H9 (cell line): Measurements from ENCODE around the gene OR6J1. TPM values are rescaled to one million over a fixed set of nuclear protein-coding genes. Genes with fewer than 3 reads are reported as not detected.

Experiments
- DNase-seq: peaks from one replicate; pipeline ENCODE4 v3.0.0-alpha.2; 2017
- H2AFZ ChIP-seq: one replicate; pipeline ENCODE4 v1.6.1; 2013; ENCODE audit warnings: mild to moderate bottlenecking, low read length, control low read depth, moderate library complexity
- H2AK5ac ChIP-seq: 2 replicates; pipeline ENCODE4 v1.6.1; 2013; ENCODE audit warnings: low read length, control low read depth, mixed read lengths; ENCODE audit not compliant: insufficient read length
- H2BK120ac ChIP-seq: one replicate; pipeline ENCODE4 v1.6.1; 2013; ENCODE audit warnings: low read depth, mild to moderate bottlenecking, low read length, control low read depth, inconsistent platforms; ENCODE audit not compliant: poor library complexity, severe bottlenecking
- H2BK12ac ChIP-seq: 2 replicates; pipeline ENCODE4 v1.6.1; 2013; ENCODE audit warnings: low read length, control low read depth, mixed read lengths, low read depth; ENCODE audit not compliant: insufficient read length
- H2BK15ac ChIP-seq: 2 replicates; pipeline ENCODE4 v1.6.1; 2013; ENCODE audit warnings: low read depth, low read length, control low read depth
- H2BK20ac ChIP-seq: one replicate; pipeline ENCODE4 v1.6.1; 2013; ENCODE audit warnings: low read depth, mild to moderate bottlenecking, low read length, control low read depth, inconsistent platforms; ENCODE audit not compliant: poor library complexity, severe bottlenecking
- H2BK5ac ChIP-seq: 2 replicates; pipeline ENCODE4 v1.6.1; 2013; ENCODE audit warnings: low read length, control low read depth, mixed read lengths; ENCODE audit not compliant: insufficient read length
- H3K14ac ChIP-seq: 2 replicates; pipeline ENCODE4 v1.6.1; 2013; ENCODE audit warnings: low read length, control low read depth; ENCODE audit not compliant: insufficient read depth
- H3K18ac ChIP-seq: 2 replicates; pipeline ENCODE4 v1.6.1; 2013; ENCODE audit warnings: low read depth, mild to moderate bottlenecking, mixed read lengths, low read length, control low read depth; ENCODE audit not compliant: insufficient read length
- H3K23ac ChIP-seq: 2 replicates; pipeline ENCODE4 v1.6.1; 2013; ENCODE audit warnings: low read length, control low read depth, mixed read lengths, low read depth; ENCODE audit not compliant: insufficient read length
- H3K23me2 ChIP-seq: 2 replicates; pipeline ENCODE4 v1.6.1; 2013; ENCODE audit warnings: low read depth, mild to moderate bottlenecking, mixed read lengths, low read length, control low read depth; ENCODE audit not compliant: insufficient read length, poor library complexity, severe bottlenecking
- H3K27ac ChIP-seq: 2 replicates; pipeline ENCODE4 v1.5.1; 2013; ENCODE audit warnings: low read length, control low read depth, mixed read lengths, low read depth; ENCODE audit not compliant: insufficient read length
- H3K27me3 ChIP-seq: 2 replicates; pipeline ENCODE4 v1.6.1; 2013; ENCODE audit warnings: low read length, control low read depth, inconsistent platforms; ENCODE audit not compliant: insufficient read depth
- H3K4ac ChIP-seq: 2 replicates; pipeline ENCODE4 v1.6.1; 2013; ENCODE audit warnings: low read depth, mild to moderate bottlenecking, control low read depth, inconsistent platforms, low read length, moderate library complexity
- H3K4me1 ChIP-seq: 2 replicates; pipeline ENCODE4 v1.6.1; 2013; ENCODE audit warnings: low read length, control low read depth, inconsistent platforms; ENCODE audit not compliant: insufficient read depth
- H3K4me2 ChIP-seq: 2 replicates; pipeline ENCODE4 v1.6.1; 2013; ENCODE audit warnings: low read length, control low read depth, mixed read lengths; ENCODE audit not compliant: insufficient read length, insufficient read depth
- H3K56ac ChIP-seq: 2 replicates; pipeline ENCODE4 v1.6.1; 2013; ENCODE audit warnings: low read depth, mild to moderate bottlenecking, mixed read lengths, low read length, control low read depth; ENCODE audit not compliant: insufficient read length
- H3K79me1 ChIP-seq: 2 replicates; pipeline ENCODE4 v1.6.1; 2013; ENCODE audit warnings: low read depth, mild to moderate bottlenecking, moderate library complexity, low read length, control low read depth, inconsistent platforms; ENCODE audit not compliant: insufficient read depth, poor library complexity, severe bottlenecking
- H3K79me2 ChIP-seq: 2 replicates; pipeline ENCODE4 v1.6.1; 2013; ENCODE audit warnings: low read length, control low read depth, inconsistent platforms; ENCODE audit not compliant: insufficient read depth
- H3K9ac ChIP-seq: 2 replicates; pipeline ENCODE4 v1.6.1; 2013; ENCODE audit warnings: low read length, control low read depth, mixed read lengths; ENCODE audit not compliant: insufficient read length; ENCODE audit errors: extremely low read depth
- H3K9me3 ChIP-seq: one replicate; pipeline ENCODE4 v1.6.1; 2013; ENCODE audit warnings: low read depth, low read length, inconsistent platforms; ENCODE audit not compliant: control insufficient read depth
- H3T11ph ChIP-seq: one replicate; pipeline ENCODE4 v1.6.1; 2013; ENCODE audit warnings: mild to moderate bottlenecking, low read length, control low read depth, inconsistent platforms
- H4K20me1 ChIP-seq: one replicate; pipeline ENCODE4 v1.6.1; 2013; ENCODE audit not compliant: control insufficient read depth, insufficient read length, insufficient read depth
- H4K5ac ChIP-seq: 2 replicates; pipeline ENCODE4 v1.6.1; 2013; ENCODE audit warnings: low read depth, mild to moderate bottlenecking, mixed read lengths, low read length, control low read depth; ENCODE audit not compliant: insufficient read length
- H4K8ac ChIP-seq: replicated peaks from 2 replicates; pipeline ENCODE4 v1.6.1; 2013; ENCODE audit warnings: low read length, control low read depth, mixed read lengths, low read depth; ENCODE audit not compliant: insufficient read length
- H4K91ac ChIP-seq: 2 replicates; pipeline ENCODE4 v1.6.1; 2013; ENCODE audit warnings: low read depth, mild to moderate bottlenecking, moderate library complexity, mixed read lengths, low read length, control low read depth; ENCODE audit not compliant: insufficient read length
- H3K27ac Mint-ChIP-seq, 3 experiments: 2 replicates in 2 of 3; 3 replicates in 1 of 3; pipeline ENCODE4 v1.8.0; 2020 to 2021; ENCODE audit warnings: mixed read lengths in 3 of 3, mild to moderate bottlenecking in 1 of 3, moderate library complexity in 1 of 3
- H3K27me3 Mint-ChIP-seq: 2 replicates; pipeline ENCODE4 v1.8.0; 2021; ENCODE audit warnings: low read depth, mild to moderate bottlenecking, moderate library complexity, mixed read lengths
- H3K36me3 Mint-ChIP-seq, 3 experiments: 2 replicates in 2 of 3; 3 replicates in 1 of 3; pipeline ENCODE4 v1.8.0; 2020 to 2021; ENCODE audit warnings: low read depth in 3 of 3, mixed read lengths in 3 of 3; ENCODE audit not compliant: insufficient read depth in 1 of 3
- H3K4me1 Mint-ChIP-seq, 2 experiments: 2 replicates each; pipeline ENCODE4 v1.8.0; 2020; ENCODE audit warnings: mixed read lengths in 2 of 2
- H3K4me3 Mint-ChIP-seq, 2 experiments: 2 replicates in 1 of 2; 3 replicates in 1 of 2; pipeline ENCODE4 v1.8.0; 2020 to 2021; ENCODE audit warnings: mild to moderate bottlenecking in 2 of 2, mixed read lengths in 2 of 2, moderate library complexity in 1 of 2
- H3K9me3 Mint-ChIP-seq, 2 experiments: 2 replicates in 1 of 2; 3 replicates in 1 of 2; pipeline ENCODE4 v1.8.0; 2020; ENCODE audit warnings: mild to moderate bottlenecking in 2 of 2, mixed read lengths in 2 of 2, moderate library complexity in 1 of 2
- CTCF ChIP-seq: fragments of 200-600 bp; sonication (generic); conservative IDR thresholded peaks from 3 replicates; pipeline ENCODE4 v1.8.0; 2021; ENCODE audit warnings: antibody characterized with exemption, mild to moderate bottlenecking
- total RNA-seq: library from RNA; stranded (reverse); gene quantifications from 2 replicates; pipeline ENCODE4 v1.2.1, GENCODE V29; 2021

Gene OR6J1
- total RNA-seq, 1 experiment from 2014 or later, result not detected

GRCh38 chr14:22600027-22600426 is 44.1 kb downstream of the OR6J1 start:
- no peak overlapping the region for H3K18ac ChIP-seq
- peaks cover 20% of the 10 kb centered on the region in 2 experiments for H3K4me1 Mint-ChIP-seq
- H3K4me1 ChIP-seq, result peaks cover 3% of the 10 kb centered on the region; the same call in 1 of the 2 replicates
- H2AK5ac ChIP-seq, result no peak overlapping the region
- H4K91ac ChIP-seq, result no peak overlapping the region
- H3K23ac ChIP-seq, result no peak overlapping the region
- no peaks in the 10 kb centered on the region for H3K27me3 ChIP-seq
- H3K9ac ChIP-seq, result no peak overlapping the region
- no peak overlapping the region for H3K27ac Mint-ChIP-seq
- no peak overlapping the region for H3T11ph ChIP-seq
- no peak overlapping the region for H3K56ac ChIP-seq
- peak overlapping the region in 1 of 2 experiments; percentile 11; a peak in 3 of 5 replicates for H3K4me3 Mint-ChIP-seq
- no peak overlapping the region for H2BK5ac ChIP-seq
- H3K9me3 Mint-ChIP-seq, result no peaks in the 10 kb centered on the region; a peak in 1 of 5 replicates
- TF ChIP-seq CTCF, result no peak
- no peak overlapping the region for H3K14ac ChIP-seq
- H2BK20ac ChIP-seq, result no peak overlapping the region
- no peak overlapping the region for H2BK12ac ChIP-seq
- no peak overlapping the region for H4K5ac ChIP-seq
- no peak overlapping the region for H2BK15ac ChIP-seq
- no peak overlapping the region for H4K8ac ChIP-seq
- no peaks in the 10 kb centered on the region for H4K20me1 ChIP-seq
- H3K27me3 Mint-ChIP-seq, result peaks cover 1% of the 10 kb centered on the region; the same call in 1 of the 2 replicates
- no peak overlapping the region for H3K4me2 ChIP-seq
- no peak overlapping the region for H3K27ac ChIP-seq
- peaks cover 9% of the 10 kb centered on the region for H3K23me2 ChIP-seq
- H2BK120ac ChIP-seq, result no peak overlapping the region
- H3K4ac ChIP-seq, result no peak overlapping the region
- no peak overlapping the region for H2AFZ ChIP-seq
- no peak for DNase-seq
- H3K36me3 Mint-ChIP-seq, result peaks cover 21 to 32% (median 29%) of the 10 kb centered on the region in 3 experiments
- no peaks in the 10 kb centered on the region for H3K79me2 ChIP-seq
- H3K79me1 ChIP-seq, result no peaks in the 10 kb centered on the region
- H3K9me3 ChIP-seq, result no peaks in the 10 kb centered on the region
